ACC112 (cell line): ENCODE results near the gene IL4.
"Not testable (repeated sequence)": the region's sequence is repeated elsewhere in the genome, so short reads cannot be mapped to it uniquely, and the experiment has no call there.

ENCODE experiments used
- H2AFZ ChIP-seq: fragments of 200-600 bp; sonication (generic); one replicate; pipeline ENCODE4 v1.6.0; 2017; ENCODE audit warnings: antibody characterized with exemption, low read length; ENCODE audit not compliant: unreplicated experiment
- H3K27ac ChIP-seq: fragments of 200-600 bp; sonication (generic); 2 replicates; pipeline ENCODE4 v1.5.1; 2014; ENCODE audit warnings: low read depth, mild to moderate bottlenecking, antibody characterized with exemption, low read length, moderate library complexity
- H3K27me3 ChIP-seq: fragments of 200-600 bp; sonication (generic); 2 replicates; pipeline ENCODE4 v1.6.1; 2014; ENCODE audit warnings: mild to moderate bottlenecking, antibody characterized with exemption, low read length, moderate library complexity, mixed read lengths; ENCODE audit not compliant: insufficient read depth
- H3K36me3 ChIP-seq: fragments of 200-600 bp; sonication (generic); 2 replicates; pipeline ENCODE4 v1.6.1; 2016; ENCODE audit warnings: mild to moderate bottlenecking, antibody characterized with exemption, low read length, moderate library complexity, mixed read lengths; ENCODE audit not compliant: insufficient read depth
- H3K4me1 ChIP-seq: fragments of 200-600 bp; sonication (generic); one replicate; pipeline ENCODE4 v1.6.1; 2016; ENCODE audit warnings: low read length, mixed read lengths; ENCODE audit not compliant: insufficient read depth, unreplicated experiment, control insufficient read depth
- H3K4me3 ChIP-seq: fragments of 200-600 bp; sonication (generic); 2 replicates; pipeline ENCODE4 v1.5.1; 2014; ENCODE audit warnings: mild to moderate bottlenecking, low read depth, low read length
- H3K79me2 ChIP-seq: fragments of 200-600 bp; sonication (generic); one replicate; pipeline ENCODE4 v1.6.0; 2016; ENCODE audit warnings: low read length; ENCODE audit not compliant: control insufficient read depth, unreplicated experiment, insufficient read depth

IL4 gene

GRCh38 chr5:132684922-132685720, 11.3 kb downstream of the IL4 start:
- Histone ChIP-seq H3K4me1 (peaks cover 9% of the 10 kb centered on the region), H3K27ac (no peak overlapping the region), H3K79me2 (no peaks in the 10 kb centered on the region), H3K36me3 (no peaks in the 10 kb centered on the region), H2AFZ (no peak overlapping the region), H3K27me3 (no peaks in the 10 kb centered on the region), H3K4me3 (no peak overlapping the region)

GRCh38 chr5:132686193-132686592, 12.4 kb downstream of the IL4 start:
- no peak overlapping the region for H3K4me3 ChIP-seq
- H3K79me2 ChIP-seq, result no peaks in the 10 kb centered on the region
- H2AFZ ChIP-seq, result no peak overlapping the region
- no peak overlapping the region for H3K27ac ChIP-seq
- H3K4me1 ChIP-seq, result peaks cover 6% of the 10 kb centered on the region
- no peaks in the 10 kb centered on the region for H3K27me3 ChIP-seq
- no peaks in the 10 kb centered on the region for H3K36me3 ChIP-seq

GRCh38 chr5:132687995-132688394, 14.2 kb downstream of the IL4 start:
- Histone ChIP-seq H3K4me1 (peaks cover 6% of the 10 kb centered on the region), H2AFZ (no peak overlapping the region), H3K27me3 (no peaks in the 10 kb centered on the region), H3K27ac (no peak overlapping the region), H3K36me3 (no peaks in the 10 kb centered on the region), H3K79me2 (no peaks in the 10 kb centered on the region), H3K4me3 (no peak overlapping the region)

GRCh38 chr5:132688536-132689339, 14.9 kb downstream of the IL4 start:
- Histone ChIP-seq H3K36me3 (no peaks in the 10 kb centered on the region), H3K4me1 (peaks cover 6% of the 10 kb centered on the region), H3K27ac (no peak overlapping the region), H3K27me3 (no peaks in the 10 kb centered on the region), H3K4me3 (no peak overlapping the region), H3K79me2 (no peaks in the 10 kb centered on the region), H2AFZ (no peak overlapping the region)

- no peaks in the 10 kb centered on the region for H3K79me2 ChIP-seq
- no peak overlapping the region for H3K4me3 ChIP-seq
- no peak overlapping the region for H3K27ac ChIP-seq
- H3K4me1 ChIP-seq, result peaks cover 6% of the 10 kb centered on the region
- no peaks in the 10 kb centered on the region for H3K27me3 ChIP-seq
- no peak overlapping the region for H2AFZ ChIP-seq
- no peaks in the 10 kb centered on the region for H3K36me3 ChIP-seq
These were observed 15.7 kb downstream of the IL4 start for GRCh38 chr5:132689513-132689912.

GRCh38 chr5:132690156-132690555, 16.4 kb downstream of the IL4 start:
- H3K27ac ChIP-seq, result no peak overlapping the region
- peaks cover 6% of the 10 kb centered on the region for H3K4me1 ChIP-seq
- no peaks in the 10 kb centered on the region for H3K27me3 ChIP-seq
- no peaks in the 10 kb centered on the region for H3K79me2 ChIP-seq
- no peaks in the 10 kb centered on the region for H3K36me3 ChIP-seq
- no peak overlapping the region for H2AFZ ChIP-seq
- H3K4me3 ChIP-seq, result no peak overlapping the region

- H3K27me3 ChIP-seq, H2AFZ ChIP-seq: not testable (repeated sequence)
These were observed 18.2 kb downstream of the IL4 start for GRCh38 chr5:132691755-132692631.

GRCh38 chr5:132692632-132692967, 18.8 kb downstream of the IL4 start:
- Histone ChIP-seq H3K27ac (no peak overlapping the region), H3K4me1 (peaks cover 6% of the 10 kb centered on the region), H3K4me3 (no peak overlapping the region), H3K79me2 (no peaks in the 10 kb centered on the region), H2AFZ (no peak overlapping the region), H3K27me3 (no peaks in the 10 kb centered on the region), H3K36me3 (no peaks in the 10 kb centered on the region)

More at GRCh38 chr5:132691755-132692631, 18.2 kb downstream of the IL4 start:
- H3K27ac ChIP-seq, H3K4me1 ChIP-seq, H3K4me3 ChIP-seq, H3K36me3 ChIP-seq, H3K79me2 ChIP-seq: not testable (repeated sequence)

GRCh38 chr5:132695956-132696355, 22.2 kb downstream of the IL4 start:
- Histone ChIP-seq H3K36me3 (no peaks in the 10 kb centered on the region), H3K4me3 (no peak overlapping the region), H3K27ac (no peak overlapping the region)

GRCh38 chr5:132704875-132705274, 31.1 kb downstream of the IL4 start:
- H3K27ac ChIP-seq, result no peak overlapping the region
- H3K4me3 ChIP-seq, result no peak overlapping the region

More at GRCh38 chr5:132695956-132696355, 22.2 kb downstream of the IL4 start:
- Histone ChIP-seq H3K79me2 (no peaks in the 10 kb centered on the region), H3K4me1 (no peaks in the 10 kb centered on the region), H2AFZ (no peak overlapping the region), H3K27me3 (no peaks in the 10 kb centered on the region)

More at GRCh38 chr5:132704875-132705274, 31.1 kb downstream of the IL4 start:
- H2AFZ ChIP-seq, result no peak overlapping the region
- no peaks in the 10 kb centered on the region for H3K27me3 ChIP-seq
- no peaks in the 10 kb centered on the region; the same call in 1 of the 2 replicates for H3K36me3 ChIP-seq
- peaks cover 10% of the 10 kb centered on the region for H3K4me1 ChIP-seq
- H3K79me2 ChIP-seq, result no peaks in the 10 kb centered on the region
